Mesenchymal stem cell (in vitro differentiated cells and primary cell): ENCODE results near the gene R3HDM4.

Experiments
- DNase-seq: peaks from one replicate; pipeline ENCODE4 v3.0.0-alpha.2; 2013
- H2AFZ ChIP-seq: one replicate; pipeline ENCODE4 v1.6.1; 2013; ENCODE audit warnings: low read depth, mild to moderate bottlenecking, control low read depth, inconsistent platforms, low read length, moderate library complexity
- H2AK5ac ChIP-seq: 2 replicates; pipeline ENCODE4 v1.6.1; 2013; ENCODE audit warnings: low read length, moderate library complexity, mild to moderate bottlenecking, inconsistent platforms; ENCODE audit not compliant: severe bottlenecking
- H2BK120ac ChIP-seq: one replicate; pipeline ENCODE4 v1.6.1; 2013; ENCODE audit warnings: low read depth, mild to moderate bottlenecking, inconsistent platforms, low read length, moderate library complexity
- H2BK12ac ChIP-seq, 2 experiments: one replicate each; pipeline ENCODE4 v1.6.1; 2013; ENCODE audit warnings: inconsistent platforms in 2 of 2, low read length in 2 of 2, mild to moderate bottlenecking in 2 of 2, moderate library complexity in 2 of 2, control low read depth in 1 of 2
- H2BK15ac ChIP-seq: one replicate; pipeline ENCODE4 v1.6.1; 2013; ENCODE audit warnings: mild to moderate bottlenecking, low read depth, inconsistent platforms; ENCODE audit not compliant: poor library complexity, severe bottlenecking
- H2BK5ac ChIP-seq: 2 replicates; pipeline ENCODE4 v1.6.1; 2013; ENCODE audit warnings: low read depth, mild to moderate bottlenecking, low read length, control low read depth, inconsistent platforms; ENCODE audit not compliant: poor library complexity, severe bottlenecking
- H3K14ac ChIP-seq, 2 experiments: one replicate each; pipeline ENCODE4 v1.6.1; 2013; ENCODE audit warnings: inconsistent platforms in 2 of 2, low read length in 2 of 2, control low read depth in 1 of 2, mild to moderate bottlenecking in 1 of 2, moderate library complexity in 1 of 2
- H3K18ac ChIP-seq, 2 experiments: one replicate each; pipeline ENCODE4 v1.6.1; 2013; ENCODE audit warnings: inconsistent platforms in 2 of 2, low read length in 2 of 2, control low read depth in 1 of 2, low read depth in 1 of 2, mild to moderate bottlenecking in 1 of 2
- H3K23ac ChIP-seq, 2 experiments: one replicate each; pipeline ENCODE4 v1.6.1; 2013; ENCODE audit warnings: inconsistent platforms in 2 of 2, low read length in 2 of 2, mild to moderate bottlenecking in 2 of 2, moderate library complexity in 2 of 2, control low read depth in 1 of 2
- H3K27ac ChIP-seq: 2 replicates; pipeline ENCODE4 v1.5.1; 2013; ENCODE audit warnings: mild to moderate bottlenecking, moderate library complexity, low read length, control low read depth, inconsistent platforms; ENCODE audit not compliant: poor library complexity, severe bottlenecking
- H3K27me3 ChIP-seq, 2 experiments: 2 replicates each; pipeline versions ENCODE4 v1.6.1 to v1.7.0; 2013; ENCODE audit warnings: low read length in 2 of 2, mild to moderate bottlenecking in 2 of 2, moderate library complexity in 2 of 2, control low read depth in 1 of 2, inconsistent platforms in 1 of 2; ENCODE audit not compliant: control insufficient read depth in 1 of 2, insufficient read depth in 1 of 2
- H3K36me3 ChIP-seq, 2 experiments: 2 replicates each; pipeline versions ENCODE4 v1.6.1 to v1.7.0; 2013; ENCODE audit warnings: low read length in 2 of 2, control low read depth in 1 of 2, inconsistent platforms in 1 of 2, low read depth in 1 of 2, mild to moderate bottlenecking in 1 of 2; ENCODE audit not compliant: insufficient read depth in 2 of 2, control insufficient read depth in 1 of 2
- H3K4ac ChIP-seq, 2 experiments: one replicate each; pipeline ENCODE4 v1.6.1; 2013; ENCODE audit warnings: inconsistent platforms in 2 of 2, low read length in 2 of 2, mild to moderate bottlenecking in 2 of 2, moderate library complexity in 2 of 2, control low read depth in 1 of 2, low read depth in 1 of 2
- H3K4me1 ChIP-seq: 2 replicates; pipeline ENCODE4 v1.6.1; 2013; ENCODE audit warnings: low read depth, low read length, control low read depth; ENCODE audit not compliant: control insufficient read depth, insufficient read depth
- H3K4me2 ChIP-seq: 2 replicates; pipeline ENCODE4 v1.6.1; 2013; ENCODE audit warnings: low read length, mild to moderate bottlenecking, inconsistent platforms; ENCODE audit not compliant: poor library complexity, severe bottlenecking
- H3K4me3 ChIP-seq, 2 experiments: 2 replicates each; pipeline versions ENCODE4 v1.5.1 to v1.7.0; 2013; ENCODE audit warnings: low read length in 2 of 2, mild to moderate bottlenecking in 2 of 2, control low read depth in 1 of 2, low read depth in 1 of 2; ENCODE audit not compliant: insufficient read depth in 1 of 2
- H3K79me1 ChIP-seq: replicated peaks from 2 replicates; pipeline ENCODE4 v1.6.1; 2013; ENCODE audit warnings: mild to moderate bottlenecking, control low read depth, low read length, inconsistent platforms; ENCODE audit not compliant: poor library complexity, severe bottlenecking
- H3K9ac ChIP-seq: 2 replicates; pipeline ENCODE4 v1.7.0; 2013; ENCODE audit warnings: mild to moderate bottlenecking, low read length, moderate library complexity
- H3K9me3 ChIP-seq: 2 replicates; pipeline ENCODE4 v1.7.0; 2013; ENCODE audit warnings: mild to moderate bottlenecking, low read length; ENCODE audit not compliant: control insufficient read depth
- H4K8ac ChIP-seq: one replicate; pipeline ENCODE4 v1.6.1; 2013; ENCODE audit warnings: inconsistent platforms, mild to moderate bottlenecking, low read length, moderate library complexity
- H4K91ac ChIP-seq: one replicate; pipeline ENCODE4 v1.6.1; 2013; ENCODE audit warnings: mild to moderate bottlenecking, low read length, inconsistent platforms
- WGBS: methylation state at CpG from one replicate; pipeline ENCODE4 v1.1.7; 2013; ENCODE audit warnings: mixed read lengths; 5-methylcytosine and 5-hydroxymethylcytosine counted together

R3HDM4 gene

DNA sequence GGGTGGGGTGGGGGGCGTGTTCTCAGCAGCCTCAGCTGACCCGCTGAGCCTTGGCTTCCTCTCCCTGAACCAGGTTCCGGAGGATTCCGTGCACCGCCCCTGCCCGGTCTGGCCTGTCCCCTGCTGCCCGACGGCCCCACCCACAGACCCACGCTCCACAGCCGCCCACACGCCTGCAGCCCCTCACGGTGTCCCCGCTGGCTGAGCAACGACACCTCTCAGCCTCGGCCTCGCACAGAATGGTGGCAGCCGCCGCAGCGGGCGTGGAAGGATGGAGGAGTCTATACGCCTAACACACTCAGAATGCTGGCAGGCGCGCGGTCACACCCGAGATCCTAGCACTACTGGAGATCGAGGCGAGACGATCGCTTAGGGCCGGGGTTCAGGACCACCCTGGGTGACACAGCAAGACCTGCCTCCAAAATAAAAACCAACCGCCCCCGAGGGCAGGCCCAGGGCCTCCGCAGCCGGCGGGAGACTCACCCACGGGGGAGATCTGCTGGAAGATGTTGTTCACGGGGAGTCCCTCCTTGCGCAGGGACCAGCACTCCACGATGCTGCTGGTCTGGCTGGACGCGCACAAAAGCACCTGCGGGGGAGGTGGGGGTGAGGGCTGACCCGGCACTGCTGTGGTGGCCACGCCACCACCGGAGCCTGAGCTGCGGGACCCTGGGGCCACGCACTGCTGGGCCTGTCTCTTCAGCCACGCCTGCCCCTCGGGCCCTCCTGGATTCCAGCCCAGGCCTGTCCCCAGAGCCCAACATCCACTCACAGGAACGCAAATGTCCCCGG is 28.4 kb downstream of the R3HDM4 start:
- H2AK5ac ChIP-seq: no peak overlapping the region
- no peak overlapping the region for H3K14ac ChIP-seq
- no peak overlapping the region for H4K91ac ChIP-seq
- no peak overlapping the region for H3K4me2 ChIP-seq
- no peaks in the 10 kb centered on the region for H3K27me3 ChIP-seq
- 98% methylated on average over 51 of the region's 51 CpGs for WGBS
- no peak overlapping the region for H3K27ac ChIP-seq
- H2AFZ ChIP-seq: no peak overlapping the region
- H2BK5ac ChIP-seq: no peak overlapping the region
- no peak overlapping the region for H3K23ac ChIP-seq
- H3K4me3 ChIP-seq: no peak overlapping the region
- H3K4me1 ChIP-seq: peaks cover 15% of the 10 kb centered on the region
- no peaks in the 10 kb centered on the region for H3K9me3 ChIP-seq
- H2BK12ac ChIP-seq: no peak overlapping the region
- no peak overlapping the region for H3K9ac ChIP-seq
- H3K18ac ChIP-seq: no peak overlapping the region
- no peak overlapping the region for H3K4ac ChIP-seq
- no peak overlapping the region for H2BK15ac ChIP-seq
- H3K79me1 ChIP-seq: peaks cover 51% of the 10 kb centered on the region
- no peak overlapping the region for H4K8ac ChIP-seq
- no peak for DNase-seq
- H2BK120ac ChIP-seq: no peak overlapping the region
- H3K36me3 ChIP-seq: peaks cover 64 to 91% of the 10 kb centered on the region in 2 experiments

GRCh38 chr19:883661-884211 is 29.3 kb downstream of the R3HDM4 start:
- Histone ChIP-seq H3K27ac (no peak overlapping the region), H3K18ac (no peak overlapping the region)

GRCh38 chr19:882871-883497 is 30.0 kb downstream of the R3HDM4 start:
- Histone ChIP-seq H3K18ac (no peak overlapping the region), H4K91ac (no peak overlapping the region), H3K27ac (no peak overlapping the region), H3K4ac (no peak overlapping the region), H3K14ac (no peak overlapping the region), H2AK5ac (no peak overlapping the region), H2BK15ac (no peak overlapping the region), H3K27me3 (no peaks in the 10 kb centered on the region), H2AFZ (no peak overlapping the region), H3K9me3 (no peaks in the 10 kb centered on the region), H3K9ac (no peak overlapping the region), H3K4me3 (no peak overlapping the region), H3K4me1 (peaks cover 18% of the 10 kb centered on the region), H2BK12ac (no peak overlapping the region), H2BK120ac (no peak overlapping the region), H2BK5ac (no peak overlapping the region), H3K23ac (no peak overlapping the region), H3K4me2 (no peak overlapping the region), H3K36me3 (peaks cover 56 to 92% of the 10 kb centered on the region in 2 experiments), H3K79me1 (peaks cover 43% of the 10 kb centered on the region), H4K8ac (no peak overlapping the region)
- DNase-seq: no peak
- WGBS: 96% methylated on average over 19 of the region's 30 CpGs

More at GRCh38 chr19:883661-884211, 29.3 kb downstream of the R3HDM4 start:
- Histone ChIP-seq H2BK12ac (no peak overlapping the region), H3K4me1 (peaks cover 16% of the 10 kb centered on the region), H3K4ac (no peak overlapping the region), H2AK5ac (no peak overlapping the region), H2BK120ac (no peak overlapping the region), H3K4me2 (no peak overlapping the region), H3K4me3 (no peak overlapping the region), H3K79me1 (peaks cover 46% of the 10 kb centered on the region), H4K8ac (no peak overlapping the region), H2AFZ (no peak overlapping the region), H3K27me3 (no peaks in the 10 kb centered on the region), H2BK5ac (no peak overlapping the region), H3K9ac (no peak overlapping the region), H2BK15ac (no peak overlapping the region), H3K36me3 (peaks cover 60 to 91% of the 10 kb centered on the region in 2 experiments), H3K9me3 (no peaks in the 10 kb centered on the region), H3K23ac (no peak overlapping the region), H4K91ac (peak overlapping the region; percentile 12), H3K14ac (no peak overlapping the region)
- DNase-seq: no peak
- WGBS: 87% methylated on average over 21 of the region's 22 CpGs

DNA sequence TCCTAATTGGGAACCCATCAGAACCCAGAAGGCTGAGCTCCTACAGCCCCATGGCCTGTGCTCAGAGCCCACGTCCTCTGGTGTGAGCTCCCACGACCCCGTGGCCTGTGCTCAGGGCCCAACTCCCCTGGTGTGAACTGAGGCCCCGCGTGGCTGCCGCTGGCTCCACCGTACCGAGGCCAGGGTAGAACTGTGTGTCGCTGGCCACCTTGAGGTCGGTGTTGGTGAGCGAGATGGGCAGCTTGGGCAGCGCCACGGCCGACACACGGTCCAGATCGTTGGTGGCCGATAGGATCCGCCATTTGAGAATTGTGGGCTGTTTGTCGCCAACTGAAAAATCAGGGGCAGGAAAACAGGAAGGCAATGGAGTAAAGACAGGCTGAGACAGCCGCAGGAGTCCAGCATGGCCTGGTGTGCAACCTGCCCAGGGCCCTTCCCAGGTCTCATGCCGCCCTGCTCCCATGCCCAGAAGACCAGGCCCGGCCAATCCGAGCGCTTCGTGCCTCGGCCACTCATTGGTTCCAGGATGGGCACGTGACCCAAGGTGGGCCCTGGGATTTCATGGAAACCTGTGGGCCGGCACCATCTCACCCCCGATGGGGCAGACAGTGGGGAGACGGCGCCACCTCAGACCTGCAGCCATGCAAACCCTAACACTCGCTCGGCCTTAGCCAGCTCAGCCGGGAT is 31.5 kb downstream of the R3HDM4 start:
- Histone ChIP-seq H2BK5ac (no peak overlapping the region), H4K91ac (no peak overlapping the region), H3K4me2 (no peak overlapping the region), H3K27ac (no peak overlapping the region), H4K8ac (no peak overlapping the region), H2BK120ac (no peak overlapping the region), H3K4me1 (peaks cover 19% of the 10 kb centered on the region), H2AK5ac (no peak overlapping the region), H2BK12ac (no peak overlapping the region), H3K4ac (no peak overlapping the region), H2BK15ac (no peak overlapping the region), H2AFZ (no peak overlapping the region), H3K18ac (no peak overlapping the region), H3K36me3 (peaks cover 53 to 97% of the 10 kb centered on the region in 2 experiments), H3K79me1 (peaks cover 42% of the 10 kb centered on the region), H3K14ac (no peak overlapping the region), H3K9me3 (no peaks in the 10 kb centered on the region), H3K23ac (no peak overlapping the region), H3K9ac (no peak overlapping the region), H3K4me3 (no peak overlapping the region), H3K27me3 (no peaks in the 10 kb centered on the region)
- 98% methylated on average over 34 of the region's 34 CpGs for WGBS
- DNase-seq: no peak
